ENCODE results near the gene DDT.
A peak's percentile ranks its signal among the peaks of the same experiment; 100 is the strongest.
"Not testable (repeated sequence)": the region's sequence is repeated elsewhere in the genome, so short reads cannot be mapped to it uniquely, and the experiment has no call there.

DDT gene

DNA sequence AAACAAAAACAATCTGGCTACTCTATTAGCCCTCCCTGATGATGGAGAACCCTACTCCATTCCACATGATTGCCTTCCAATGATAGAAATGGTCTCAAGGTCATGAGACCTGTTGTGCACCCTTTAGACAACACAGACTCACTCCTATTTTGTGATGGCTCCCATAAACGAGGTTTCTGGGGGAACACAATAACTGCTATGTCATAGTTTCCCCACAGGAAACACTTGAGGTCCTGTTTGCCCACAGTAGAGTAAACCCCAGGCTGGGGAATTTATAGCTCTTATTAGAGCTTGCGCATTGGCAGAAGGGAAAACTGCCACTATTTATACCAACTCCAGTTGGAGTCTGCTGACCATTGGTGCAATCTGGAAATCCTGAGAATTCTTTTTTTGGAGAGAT, 51.3 kb downstream of the DDT start:
- Histone ChIP-seq H3K9ac (ENCODE audit: low read depth, low read length, poor library complexity, severe bottlenecking) (no peak overlapping the region), H3K9me3 (ENCODE audit: insufficient read depth, low read depth, low read length) (peaks cover 3% of the 10 kb centered on the region; the same call in 1 of the 2 replicates), H3K4me3 (ENCODE audit: low read length, poor library complexity, severe bottlenecking) (no peak overlapping the region), H4K20me1 (ENCODE audit: insufficient read depth, low read length, poor library complexity, severe bottlenecking) (no peaks in the 10 kb centered on the region), H3F3A (ENCODE audit: low read depth) (no peaks in the 10 kb centered on the region), H2AFZ (ENCODE audit: low read length) (no peak overlapping the region), H3K4me2 (ENCODE audit: low read depth, low read length, poor library complexity, severe bottlenecking) (peak overlapping the region; percentile 18), H3K27me3 (ENCODE audit: insufficient read depth, low read length, poor library complexity, severe bottlenecking) (no peaks in the 10 kb centered on the region), H3K9me2 (replicated peaks; ENCODE audit: low read depth, low read length) (no peaks in the 10 kb centered on the region), H3K36me3 (ENCODE audit: insufficient read depth, low read length) (no peaks in the 10 kb centered on the region), H3K4me1 (ENCODE audit: insufficient read depth, low read length, poor library complexity, severe bottlenecking) (peaks cover 7% of the 10 kb centered on the region), H3K79me2 (ENCODE audit: insufficient read depth, low read length) (no peaks in the 10 kb centered on the region)
- TF ChIP-seq EZH2phosphoT487 (IDR thresholded peaks at IDR 0.05; ENCODE audit: borderline replicate concordance) = no peak
- TF ChIP-seq, protein P1, sequence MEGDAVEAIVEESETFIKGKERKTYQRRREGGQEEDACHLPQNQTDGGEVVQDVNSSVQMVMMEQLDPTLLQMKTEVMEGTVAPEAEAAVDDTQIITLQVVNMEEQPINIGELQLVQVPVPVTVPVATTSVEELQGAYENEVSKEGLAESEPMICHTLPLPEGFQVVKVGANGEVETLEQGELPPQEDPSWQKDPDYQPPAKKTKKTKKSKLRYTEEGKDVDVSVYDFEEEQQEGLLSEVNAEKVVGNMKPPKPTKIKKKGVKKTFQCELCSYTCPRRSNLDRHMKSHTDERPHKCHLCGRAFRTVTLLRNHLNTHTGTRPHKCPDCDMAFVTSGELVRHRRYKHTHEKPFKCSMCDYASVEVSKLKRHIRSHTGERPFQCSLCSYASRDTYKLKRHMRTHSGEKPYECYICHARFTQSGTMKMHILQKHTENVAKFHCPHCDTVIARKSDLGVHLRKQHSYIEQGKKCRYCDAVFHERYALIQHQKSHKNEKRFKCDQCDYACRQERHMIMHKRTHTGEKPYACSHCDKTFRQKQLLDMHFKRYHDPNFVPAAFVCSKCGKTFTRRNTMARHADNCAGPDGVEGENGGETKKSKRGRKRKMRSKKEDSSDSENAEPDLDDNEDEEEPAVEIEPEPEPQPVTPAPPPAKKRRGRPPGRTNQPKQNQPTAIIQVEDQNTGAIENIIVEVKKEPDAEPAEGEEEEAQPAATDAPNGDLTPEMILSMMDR (conservative IDR thresholded peaks at IDR 0.05; ENCODE audit: low read length) = no peak

DNA sequence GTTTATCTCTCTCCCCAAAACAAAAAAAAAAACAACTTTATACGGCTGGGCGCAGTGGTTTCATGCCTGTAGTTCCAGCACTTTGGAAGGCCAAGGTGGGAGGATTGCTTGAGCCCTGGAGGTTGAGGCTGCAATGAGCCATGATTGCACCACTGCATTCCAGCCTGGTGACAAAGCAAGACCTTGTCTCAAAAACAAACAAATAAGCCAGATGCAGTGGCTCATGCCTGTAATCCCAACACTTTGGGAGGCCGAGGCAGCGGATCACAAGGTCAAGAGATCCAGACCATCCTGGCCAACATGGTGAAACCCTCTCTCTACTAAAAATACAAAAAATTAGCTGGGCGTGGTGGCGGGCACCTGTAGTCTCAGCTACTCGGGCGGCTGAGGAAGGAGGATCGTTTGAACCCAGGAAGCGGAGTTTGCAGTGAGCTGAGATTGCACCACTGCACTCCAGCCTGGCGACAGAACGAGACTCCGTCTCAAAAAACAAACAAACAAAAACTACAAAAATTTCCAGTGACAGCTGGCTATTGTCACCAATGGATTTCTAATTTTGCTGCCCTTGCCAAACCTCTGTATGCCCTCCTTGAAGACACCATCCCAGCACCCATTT, 52.5 kb downstream of the DDT start:
- H3F3A ChIP-seq (ENCODE audit: low read depth); H3K4me2 ChIP-seq (ENCODE audit: low read depth, low read length, poor library complexity, severe bottlenecking); H4K20me1 ChIP-seq (ENCODE audit: insufficient read depth, low read length, poor library complexity, severe bottlenecking): not testable (repeated sequence)

More for the DNA sequence above, 52.5 kb downstream of the DDT start:
- not testable (repeated sequence) for H3K4me3 ChIP-seq (ENCODE audit: low read length, poor library complexity, severe bottlenecking); H3K79me2 ChIP-seq (ENCODE audit: insufficient read depth, low read length); H3K27me3 ChIP-seq (ENCODE audit: insufficient read depth, low read length, poor library complexity, severe bottlenecking); H3K9me2 ChIP-seq (replicated peaks; ENCODE audit: low read depth, low read length); H3K9ac ChIP-seq (ENCODE audit: low read depth, low read length, poor library complexity, severe bottlenecking); H3K4me1 ChIP-seq (ENCODE audit: insufficient read depth, low read length, poor library complexity, severe bottlenecking); H3K9me3 ChIP-seq (ENCODE audit: insufficient read depth, low read depth, low read length); H3K36me3 ChIP-seq (ENCODE audit: insufficient read depth, low read length); H2AFZ ChIP-seq (ENCODE audit: low read length)

All from Loucy (cell line).